ENCODE data around the gene SEMA4C.

Gene SEMA4C, protein sequence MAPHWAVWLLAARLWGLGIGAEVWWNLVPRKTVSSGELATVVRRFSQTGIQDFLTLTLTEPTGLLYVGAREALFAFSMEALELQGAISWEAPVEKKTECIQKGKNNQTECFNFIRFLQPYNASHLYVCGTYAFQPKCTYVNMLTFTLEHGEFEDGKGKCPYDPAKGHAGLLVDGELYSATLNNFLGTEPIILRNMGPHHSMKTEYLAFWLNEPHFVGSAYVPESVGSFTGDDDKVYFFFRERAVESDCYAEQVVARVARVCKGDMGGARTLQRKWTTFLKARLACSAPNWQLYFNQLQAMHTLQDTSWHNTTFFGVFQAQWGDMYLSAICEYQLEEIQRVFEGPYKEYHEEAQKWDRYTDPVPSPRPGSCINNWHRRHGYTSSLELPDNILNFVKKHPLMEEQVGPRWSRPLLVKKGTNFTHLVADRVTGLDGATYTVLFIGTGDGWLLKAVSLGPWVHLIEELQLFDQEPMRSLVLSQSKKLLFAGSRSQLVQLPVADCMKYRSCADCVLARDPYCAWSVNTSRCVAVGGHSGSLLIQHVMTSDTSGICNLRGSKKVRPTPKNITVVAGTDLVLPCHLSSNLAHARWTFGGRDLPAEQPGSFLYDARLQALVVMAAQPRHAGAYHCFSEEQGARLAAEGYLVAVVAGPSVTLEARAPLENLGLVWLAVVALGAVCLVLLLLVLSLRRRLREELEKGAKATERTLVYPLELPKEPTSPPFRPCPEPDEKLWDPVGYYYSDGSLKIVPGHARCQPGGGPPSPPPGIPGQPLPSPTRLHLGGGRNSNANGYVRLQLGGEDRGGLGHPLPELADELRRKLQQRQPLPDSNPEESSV

DNA sequence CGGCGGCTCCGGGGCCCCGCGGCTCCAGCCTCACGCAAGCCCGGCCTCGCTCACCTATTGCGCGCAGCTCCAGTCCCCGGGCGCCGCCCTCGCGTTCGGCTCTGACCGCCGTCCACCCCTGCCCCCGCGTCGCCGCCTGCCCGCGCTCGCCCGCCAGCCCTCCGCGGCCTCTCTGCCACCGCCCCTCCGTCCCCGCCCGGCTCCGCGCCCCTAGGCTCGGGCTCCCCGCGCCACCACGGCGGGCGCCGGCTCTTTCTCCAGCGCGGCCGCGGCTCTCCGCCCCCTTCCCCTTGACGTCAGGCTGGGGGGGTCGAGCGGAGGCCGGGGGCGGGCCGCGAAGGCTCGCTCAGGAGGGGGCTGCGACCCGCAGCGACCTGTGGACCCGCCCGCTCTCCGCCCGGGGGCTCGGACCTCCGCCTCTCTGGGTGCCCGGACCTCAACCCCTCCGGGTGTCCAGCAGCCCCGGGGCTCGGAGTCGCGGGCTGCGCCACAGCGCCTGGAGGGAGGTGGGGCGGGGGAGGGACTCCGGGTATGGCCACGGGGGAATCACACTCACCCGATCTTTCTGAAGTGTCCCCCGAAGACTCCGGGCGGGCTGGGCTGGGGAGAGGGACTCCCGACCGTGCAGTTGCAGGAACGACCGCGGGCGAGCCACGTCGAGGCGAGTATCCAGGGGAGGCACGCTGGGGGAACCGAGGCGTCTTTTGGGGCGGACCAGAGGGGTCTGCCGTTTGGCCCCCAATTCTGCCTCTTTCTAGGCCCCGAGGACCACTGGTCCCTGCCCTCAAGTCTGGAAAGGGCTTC lies at the start of gene SEMA4C:
SEMA4C (minus strand) TSS at position 259 of the 804 bp plus-strand sequence. CDS start 2,194 bp downstream, outside the sequence.
- no peak for DNase-seq

DNA sequence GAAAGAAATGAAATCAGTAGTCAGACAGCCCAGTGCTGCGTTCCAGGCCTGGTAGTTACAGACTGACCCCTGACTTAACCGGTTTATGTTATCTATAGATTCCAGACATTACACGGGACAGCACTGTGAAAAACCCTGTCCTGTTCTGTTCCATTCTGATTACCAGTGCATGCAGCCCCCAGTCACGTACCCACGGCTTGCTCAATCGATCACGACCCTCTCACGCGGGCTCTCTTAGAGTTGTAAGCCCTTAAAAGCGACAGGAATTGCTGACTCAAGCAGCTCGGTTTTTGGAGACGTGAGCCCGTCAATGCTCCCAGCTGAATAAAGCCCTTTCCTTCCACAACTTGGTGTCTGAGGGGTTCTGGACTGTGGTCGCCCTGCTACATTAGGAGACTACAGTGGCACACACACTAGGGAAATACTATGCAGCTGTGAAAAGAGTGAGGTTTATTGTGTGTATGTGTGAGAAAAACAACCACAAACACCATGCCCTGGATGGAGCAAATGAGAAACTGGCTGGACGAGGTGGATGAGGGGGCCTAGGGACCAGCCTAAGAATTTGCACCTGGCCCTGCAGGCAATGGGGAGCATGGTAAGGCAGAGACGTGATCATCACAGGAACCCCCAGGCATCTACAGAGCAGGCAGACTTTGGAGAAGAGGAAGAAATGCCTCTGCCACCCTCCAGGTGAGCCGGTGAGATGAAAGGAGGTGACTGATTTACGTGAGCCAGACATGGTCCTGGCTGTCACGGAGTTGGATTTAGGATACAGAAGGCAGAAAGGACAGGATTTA lies 49.1 kb upstream of the SEMA4C start:
- DNase-seq = no peak

DNA sequence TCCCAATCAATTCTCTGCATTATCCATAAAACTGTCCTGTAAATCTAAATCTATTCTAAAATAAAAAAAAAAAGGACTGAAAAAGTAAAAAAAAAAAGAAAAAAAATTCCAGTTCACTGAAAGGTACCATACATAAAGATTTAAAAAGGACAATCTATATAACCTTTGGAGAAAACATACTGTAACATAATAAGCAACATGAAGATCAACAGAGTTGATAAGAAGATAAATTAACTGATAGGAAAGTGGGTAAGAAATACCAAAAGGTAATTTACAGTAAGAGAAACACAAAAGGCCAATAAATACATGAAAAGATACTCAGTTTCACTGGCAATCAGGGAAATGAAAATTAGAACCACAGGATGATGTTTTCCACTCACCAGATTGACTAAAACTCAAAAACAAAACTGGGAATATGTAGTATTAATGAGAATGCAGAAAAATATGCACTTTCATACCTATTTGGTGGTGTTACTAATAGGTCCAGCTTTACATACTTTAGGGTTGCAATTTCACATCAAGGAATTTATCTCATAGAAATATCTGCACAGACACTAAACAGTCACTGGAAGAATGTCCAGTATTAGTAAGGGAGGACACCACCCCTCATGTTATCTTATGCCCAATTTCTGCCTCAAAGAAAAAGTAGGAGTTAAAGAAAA lies 48.3 kb upstream of the SEMA4C start:
- DNase-seq = no peak

DNA sequence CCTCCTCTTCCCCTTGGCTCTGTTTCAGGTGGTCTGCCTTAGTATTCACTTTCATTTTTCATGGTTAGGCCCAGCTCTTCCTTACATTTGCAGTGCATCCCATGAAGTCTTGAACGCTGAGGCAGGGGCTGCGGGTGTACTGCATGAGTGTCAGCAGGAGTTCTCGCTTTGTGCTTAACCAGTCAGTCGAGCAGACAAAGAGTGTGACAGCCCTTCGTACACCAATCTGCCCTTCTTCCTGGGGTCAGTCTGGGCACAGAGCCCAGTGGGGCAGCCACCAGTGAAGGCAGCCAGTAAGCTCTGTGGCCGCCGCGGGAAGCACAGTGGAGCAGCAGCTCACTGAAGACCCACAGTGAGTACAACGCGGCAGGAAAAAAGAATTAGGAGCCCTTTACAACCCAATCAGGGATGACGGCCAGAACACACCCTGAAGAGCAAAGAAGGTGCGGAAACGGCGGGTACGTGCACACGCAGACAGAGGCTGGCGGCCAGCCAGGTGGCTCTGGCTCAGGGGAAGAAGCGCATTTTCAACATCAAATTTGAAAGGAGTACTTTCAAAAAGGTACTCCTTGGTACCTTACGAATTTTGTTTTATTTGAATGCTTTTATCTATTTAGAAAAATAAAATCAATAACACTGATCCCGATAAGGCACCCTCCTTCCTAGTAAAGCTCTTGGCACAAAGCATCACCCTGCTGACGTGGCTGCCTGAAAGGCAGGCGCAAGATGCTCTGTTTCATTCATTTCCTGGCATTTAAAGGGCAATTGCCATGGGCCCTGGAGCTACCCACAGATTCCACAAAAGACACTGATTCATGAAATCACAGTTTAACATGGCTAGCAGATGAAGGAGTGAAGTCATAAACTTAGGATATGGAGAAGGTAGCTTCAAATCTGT lies 47.0 kb upstream of the SEMA4C start:
- no peak for DNase-seq

DNA sequence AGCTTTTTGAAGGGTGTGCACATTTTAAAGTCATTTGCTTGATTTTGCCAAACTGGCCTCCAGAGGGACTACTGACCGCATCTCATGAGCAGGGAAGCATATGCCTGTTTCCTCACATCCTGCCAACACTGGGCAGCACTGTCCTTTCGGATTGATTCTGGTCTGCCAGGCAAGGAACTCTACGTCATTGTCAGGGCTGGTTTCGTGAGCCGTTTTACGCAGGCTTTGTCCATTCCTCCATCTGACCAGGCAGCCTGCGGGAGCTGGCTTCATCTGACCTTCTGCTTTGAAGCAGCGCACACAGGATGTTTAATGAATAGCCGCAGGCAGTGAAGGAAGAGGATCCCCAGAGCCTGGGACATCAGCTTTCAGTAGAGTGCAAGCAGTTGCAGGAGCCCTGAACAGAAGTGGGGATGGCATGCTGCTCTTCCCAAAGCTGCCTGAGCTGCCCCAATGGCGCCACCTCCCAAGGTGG lies 46.3 kb upstream of the SEMA4C start:
- DNase-seq = no peak

DNA sequence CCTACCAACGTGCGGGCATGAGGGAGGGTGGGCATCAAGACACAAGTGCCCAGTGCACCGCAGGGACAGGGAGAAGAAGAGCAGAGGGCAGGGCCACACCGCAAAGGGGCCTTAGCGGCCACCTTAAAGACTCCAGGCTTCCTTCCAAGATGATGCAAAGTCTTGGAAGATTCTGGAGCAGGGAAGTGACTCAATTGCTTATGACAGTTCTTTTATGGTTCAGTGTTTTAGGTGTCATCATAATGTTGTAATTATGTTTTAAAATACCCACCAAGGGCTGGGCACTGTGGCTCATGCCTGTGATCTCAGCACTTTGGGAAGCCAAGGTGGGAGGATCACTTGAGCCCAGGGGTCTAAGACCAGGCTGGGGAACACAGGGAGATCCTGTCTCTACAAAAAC lies 44.5 kb upstream of the SEMA4C start:
- no peak for DNase-seq

DNA sequence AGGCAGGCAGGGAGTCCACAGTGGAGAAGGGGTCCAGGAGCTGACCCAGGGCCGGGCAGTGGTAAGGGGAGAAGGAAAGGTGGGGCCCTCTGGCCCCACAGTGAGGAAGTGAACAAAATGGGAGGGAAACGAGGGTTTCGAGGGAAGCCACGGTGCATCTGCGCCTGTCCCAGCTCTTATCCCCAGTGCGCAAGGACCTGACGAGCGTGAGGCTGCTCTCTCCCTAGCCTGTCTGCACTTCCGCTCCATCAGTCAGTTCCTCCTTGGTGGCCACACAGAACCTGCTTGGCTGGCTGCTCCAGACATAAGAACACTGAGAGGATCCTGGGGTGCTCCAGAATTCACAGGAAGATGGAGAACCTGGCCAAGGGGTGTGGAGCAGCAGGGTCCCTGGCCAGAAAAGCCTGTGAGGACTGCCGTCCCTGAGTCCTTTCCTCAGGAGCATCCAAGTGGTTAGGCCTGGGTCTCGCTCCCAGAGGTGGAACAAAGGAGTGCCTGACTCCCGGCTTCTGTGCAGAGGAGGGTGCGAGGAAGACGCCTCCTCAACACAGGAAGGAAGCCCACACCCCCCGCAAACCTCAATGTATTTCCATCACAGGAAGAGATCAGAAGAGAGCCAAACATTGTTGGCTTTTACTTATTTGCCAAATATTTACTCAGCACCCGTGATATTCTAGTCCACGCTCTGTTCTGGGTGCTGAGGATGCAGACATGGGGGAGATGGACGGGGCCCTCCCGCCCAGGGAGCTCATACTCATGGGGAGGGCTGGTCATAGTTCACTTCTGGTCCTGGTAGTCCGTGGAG lies 43.7 kb upstream of the SEMA4C start:
- no peak for DNase-seq

DNA sequence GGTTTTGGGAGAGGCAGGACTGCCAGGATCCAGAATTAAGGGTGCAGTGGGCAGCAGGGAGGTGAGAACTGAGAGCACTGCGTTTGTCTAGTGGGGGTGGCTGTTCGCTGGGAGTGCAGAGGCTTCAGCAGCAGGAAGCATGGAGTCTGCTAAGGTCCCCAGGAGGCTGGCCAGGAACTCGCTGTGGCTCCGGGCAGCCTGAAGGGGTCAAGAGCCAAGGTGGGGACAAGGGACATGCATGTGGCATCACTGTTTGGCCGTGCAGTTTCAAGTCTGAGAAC lies 43.2 kb upstream of the SEMA4C start:
- DNase-seq = no peak

DNA sequence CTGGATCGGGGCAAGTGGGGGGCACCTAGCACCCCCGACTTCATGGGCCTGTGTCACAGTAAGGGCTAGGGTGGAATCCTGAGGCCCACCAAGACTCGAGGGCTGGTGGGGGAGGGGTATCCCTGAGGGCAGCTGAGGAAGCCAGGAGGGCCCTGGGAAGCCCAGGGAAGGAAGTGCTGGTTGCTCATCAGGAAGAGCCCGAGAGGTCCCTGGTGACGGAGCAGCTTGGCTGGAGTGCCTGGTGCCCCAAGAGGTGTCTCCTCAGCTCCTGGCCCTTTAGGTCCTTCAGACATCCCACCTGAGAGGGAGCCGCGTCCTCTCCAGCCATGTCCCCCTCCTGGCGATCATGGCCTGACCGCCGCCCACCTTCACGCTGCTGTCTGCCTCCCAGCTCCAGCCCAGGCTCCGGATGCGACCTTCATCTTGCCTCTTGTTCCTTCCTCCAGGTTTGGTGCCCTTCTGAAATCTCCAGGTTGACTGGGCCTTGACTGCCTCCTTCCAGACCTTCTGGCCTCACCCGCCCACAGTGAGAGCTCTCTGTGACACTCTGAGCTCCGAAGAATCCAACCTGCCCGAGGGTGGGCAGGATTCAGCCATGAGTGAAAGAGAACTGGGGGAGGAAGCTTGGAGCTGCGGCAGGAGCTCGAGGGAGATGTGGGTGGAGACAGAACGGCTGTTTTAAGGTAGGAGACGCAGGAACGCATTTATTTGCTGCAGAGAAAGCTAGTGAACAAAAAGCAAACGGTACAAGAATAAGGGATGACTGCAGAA lies 42.7 kb upstream of the SEMA4C start:
- no peak for DNase-seq

DNA sequence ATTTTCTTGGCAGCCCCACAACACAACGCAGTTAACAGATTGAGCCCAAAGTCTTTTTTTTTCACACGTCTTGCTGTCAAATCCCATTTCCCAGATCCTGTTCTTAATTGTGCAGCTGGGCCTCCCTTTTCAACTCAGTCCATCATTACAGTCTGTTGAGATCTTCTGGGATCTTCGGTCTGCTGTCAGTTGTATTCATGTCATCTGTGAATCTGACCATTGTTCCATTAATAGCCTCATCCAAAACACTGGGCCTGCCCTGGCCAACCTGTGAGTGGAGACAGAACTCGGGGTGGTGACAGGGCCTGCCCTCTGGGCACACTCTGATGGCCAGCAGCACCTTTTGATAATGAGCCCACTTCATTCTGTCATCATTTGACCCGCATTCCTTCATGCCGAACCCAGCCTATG lies 39.7 kb upstream of the SEMA4C start:
- no peak for DNase-seq

DNA sequence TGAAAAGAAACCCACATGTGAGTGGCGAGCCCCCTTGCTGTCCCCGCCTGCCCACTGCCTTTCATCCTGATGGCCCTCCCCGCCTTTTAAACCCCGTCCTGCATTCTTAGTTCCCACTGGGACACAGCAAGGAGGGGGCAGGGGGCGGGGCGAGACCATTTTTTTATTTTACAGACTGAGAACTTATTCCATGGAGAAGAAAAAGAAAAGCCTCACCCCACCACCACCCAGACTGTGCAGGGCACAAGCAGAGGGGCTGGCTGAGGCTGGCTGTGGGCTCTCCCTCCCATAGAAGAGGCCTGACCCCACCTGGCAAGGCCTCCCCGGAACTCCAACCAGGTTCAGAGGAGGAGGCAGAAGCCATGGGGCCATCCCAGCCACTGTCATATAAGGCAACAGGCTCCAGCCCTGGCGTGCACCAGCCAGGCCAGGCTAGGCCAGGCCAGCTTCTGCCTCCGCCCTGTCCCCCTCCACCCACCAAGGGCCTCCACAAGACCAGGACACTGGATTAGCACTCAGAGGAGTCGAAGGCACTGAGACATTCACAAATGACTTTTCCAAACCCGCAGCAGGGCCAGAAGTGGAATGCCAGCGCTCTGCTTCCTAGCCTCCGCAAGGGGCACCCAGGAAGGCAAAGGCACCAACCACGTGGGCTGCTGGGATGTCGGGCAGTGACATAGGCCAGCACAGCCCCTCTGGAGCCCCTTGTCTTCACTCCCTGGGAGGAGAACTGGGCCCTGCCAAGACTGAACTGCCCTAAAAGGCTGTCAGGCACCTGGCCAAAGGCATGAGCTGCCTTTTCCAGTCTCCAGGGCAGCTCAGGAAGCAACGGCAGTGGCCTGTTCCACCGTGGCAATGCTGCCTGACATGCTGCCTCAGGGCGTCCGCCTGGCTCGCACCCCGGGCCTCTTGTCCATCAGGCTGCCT lies 37.5 kb upstream of the SEMA4C start:
- DNase-seq = no peak

DNA sequence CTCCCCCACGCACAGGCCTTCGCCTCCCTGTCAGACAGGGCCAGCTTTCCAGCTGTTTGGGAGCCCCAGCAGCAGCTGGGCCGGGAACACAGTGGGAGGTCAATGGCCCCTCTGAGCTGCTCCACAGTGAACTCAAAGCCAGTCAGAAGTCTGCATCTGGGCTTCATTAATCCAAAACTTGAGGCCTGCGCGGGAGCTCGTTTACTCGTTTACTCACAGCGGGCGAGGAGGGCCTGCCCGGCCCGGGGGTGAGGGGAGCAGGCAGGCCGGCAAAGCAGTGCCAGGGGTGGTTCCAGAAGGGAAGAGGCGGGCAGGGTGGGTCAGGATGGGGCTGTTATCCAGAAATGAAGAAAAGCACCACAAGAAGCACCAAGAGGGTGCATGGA lies 36.8 kb upstream of the SEMA4C start:
- DNase-seq = no peak

DNA sequence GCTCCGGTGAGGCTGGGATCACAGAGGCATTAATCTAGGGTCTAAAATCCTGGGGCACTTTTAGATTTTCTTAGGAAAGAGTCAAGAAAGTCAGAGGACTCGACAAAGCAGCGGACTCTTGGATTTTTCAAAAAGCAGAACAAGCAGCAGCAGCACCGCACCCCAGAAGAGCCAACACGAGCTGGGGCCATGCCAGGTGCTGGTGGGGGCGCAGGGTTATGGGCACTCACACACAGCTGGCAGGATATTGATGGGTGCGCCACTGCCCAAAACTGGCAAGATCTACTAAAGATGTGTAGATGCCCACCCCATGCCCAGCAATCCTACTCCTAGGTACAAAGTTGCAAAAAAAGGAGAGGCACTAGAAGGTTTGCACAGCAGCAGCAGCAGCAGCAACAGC lies 33.9 kb upstream of the SEMA4C start:
- DNase-seq = no peak

DNA sequence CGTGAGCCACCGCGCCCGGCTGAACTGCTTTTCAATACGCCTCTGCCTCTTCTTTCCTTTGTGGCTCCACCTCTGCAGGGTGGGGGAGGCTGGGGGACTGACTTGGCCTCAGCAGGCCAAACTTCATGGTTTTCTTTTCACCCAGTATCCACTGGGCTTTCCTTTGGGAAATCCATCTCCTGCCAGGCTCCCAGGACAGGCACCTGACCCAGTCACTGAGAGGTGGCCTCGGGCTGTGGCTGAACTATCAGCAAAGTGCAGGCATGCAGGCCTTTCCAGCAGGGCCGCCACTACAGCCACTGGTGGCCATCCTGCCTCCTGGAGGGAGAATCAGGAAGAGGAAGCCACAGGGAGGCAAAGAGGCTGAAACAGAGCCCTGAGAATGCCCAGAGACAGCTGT lies 33.4 kb upstream of the SEMA4C start:
- DNase-seq = no peak

DNA sequence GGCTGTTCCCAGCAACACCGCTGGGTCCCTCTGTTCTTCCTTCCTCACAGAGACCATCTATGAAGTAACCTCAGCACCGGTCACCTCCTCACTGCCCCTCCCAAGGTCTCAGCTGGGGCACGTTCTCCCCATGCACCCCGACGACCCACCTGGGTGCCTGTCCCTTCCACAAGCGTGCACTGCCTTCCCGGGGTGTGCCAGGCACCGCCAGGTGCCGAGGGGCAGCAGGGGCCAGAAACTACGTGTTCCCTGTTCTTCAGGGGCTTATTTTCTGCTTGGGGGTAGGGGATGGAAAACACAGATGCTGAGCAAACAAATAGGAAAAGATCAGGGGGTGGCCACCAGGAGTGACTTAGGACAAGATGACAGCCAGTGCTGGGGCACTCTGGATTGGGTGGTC lies 30.4 kb upstream of the SEMA4C start:
- no peak for DNase-seq

DNA sequence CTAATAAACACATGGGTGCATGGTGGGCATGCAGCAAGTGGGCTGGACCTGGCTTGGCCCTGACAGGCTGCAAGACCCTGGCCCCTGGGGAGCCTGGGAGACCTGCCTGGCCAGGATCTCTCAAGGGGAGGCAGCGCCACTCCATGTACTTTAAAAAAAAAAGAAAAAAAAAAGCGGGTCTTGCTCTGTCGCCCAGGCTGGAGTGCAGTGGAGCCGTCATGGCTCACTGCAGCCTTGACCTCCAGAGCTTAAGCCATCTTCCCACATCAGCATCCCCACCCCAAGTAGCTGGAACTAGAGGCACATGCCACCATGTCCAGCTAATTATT lies 29.5 kb upstream of the SEMA4C start:
- no peak for DNase-seq

DNA sequence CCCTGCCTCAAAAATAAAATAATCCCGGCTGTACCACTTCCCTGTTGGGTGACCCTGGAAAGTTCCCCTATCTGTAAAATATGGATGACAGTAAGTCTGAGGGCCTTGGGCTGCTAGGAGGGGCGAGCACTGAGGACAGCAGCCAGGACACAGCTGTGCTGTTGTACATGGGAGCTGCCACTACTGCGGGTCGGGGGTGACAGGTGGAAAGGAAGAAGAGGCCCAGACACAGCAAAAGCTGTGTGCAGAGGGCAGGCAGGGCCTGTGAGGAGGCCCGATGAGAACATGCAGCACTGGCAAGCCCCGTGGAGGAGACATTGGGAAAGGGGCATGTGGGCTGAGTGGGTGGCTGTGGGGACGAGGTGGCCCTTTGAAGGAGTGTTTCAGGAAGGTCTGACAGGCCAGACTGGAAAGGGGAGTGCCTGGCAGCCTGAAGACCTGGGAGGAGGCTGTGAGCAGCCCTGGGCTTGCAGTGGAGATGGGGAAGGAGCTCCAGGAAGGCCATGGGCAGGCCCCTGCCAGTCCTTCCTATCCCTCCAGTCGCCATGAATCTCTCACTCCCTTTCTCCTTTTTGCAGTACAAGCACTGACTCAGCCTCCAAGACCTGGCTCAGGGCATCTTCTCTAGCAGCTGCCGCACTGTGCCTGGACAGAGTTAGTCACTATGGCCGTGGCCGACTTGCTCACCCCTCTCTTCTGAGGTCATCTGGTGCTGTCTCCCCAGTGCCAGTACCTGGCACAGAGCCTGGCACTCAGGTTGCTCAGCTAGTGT lies 28.9 kb upstream of the SEMA4C start:
- DNase-seq = no peak

DNA sequence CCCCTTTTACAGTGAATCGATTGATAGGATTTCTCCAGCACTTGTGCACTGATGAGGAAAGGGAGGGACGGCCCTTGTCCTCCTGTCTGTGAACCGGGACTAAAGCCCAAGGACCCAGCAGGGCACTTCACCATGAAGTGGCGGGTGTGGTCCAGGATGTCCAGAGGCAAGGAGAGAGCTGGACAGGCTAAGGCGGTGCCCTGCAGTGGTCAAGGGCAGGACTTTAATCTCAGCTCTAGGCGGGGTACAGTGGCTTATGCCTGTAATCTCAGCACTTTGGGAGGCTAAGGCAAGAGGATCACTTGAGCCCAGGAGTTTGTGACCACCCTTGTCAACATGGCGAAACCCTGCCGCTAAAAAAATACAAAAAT lies 28.2 kb upstream of the SEMA4C start:
- no peak for DNase-seq

All from cortex of kidney (tissue), 1 donor.